H9 (cell line): ENCODE measurements around the gene CBX3. TPM values are rescaled to one million over a fixed set of nuclear protein-coding genes. Genes with fewer than 3 reads are reported as not detected.
A peak's percentile ranks its signal among the peaks of the same experiment; 100 is the strongest.
"Not testable (repeated sequence)": the region's sequence is repeated elsewhere in the genome, so short reads cannot be mapped to it uniquely, and the experiment has no call there.

Source experiments
- DNase-seq: peaks from one replicate; pipeline ENCODE4 v3.0.0-alpha.2; 2017
- H2AFZ ChIP-seq: one replicate; pipeline ENCODE4 v1.6.1; 2013; ENCODE audit warnings: mild to moderate bottlenecking, low read length, control low read depth, moderate library complexity
- H2AK5ac ChIP-seq: 2 replicates; pipeline ENCODE4 v1.6.1; 2013; ENCODE audit warnings: low read length, control low read depth, mixed read lengths; ENCODE audit not compliant: insufficient read length
- H2BK120ac ChIP-seq: one replicate; pipeline ENCODE4 v1.6.1; 2013; ENCODE audit warnings: low read depth, mild to moderate bottlenecking, low read length, control low read depth, inconsistent platforms; ENCODE audit not compliant: poor library complexity, severe bottlenecking
- H2BK12ac ChIP-seq: 2 replicates; pipeline ENCODE4 v1.6.1; 2013; ENCODE audit warnings: low read length, control low read depth, mixed read lengths, low read depth; ENCODE audit not compliant: insufficient read length
- H2BK15ac ChIP-seq: 2 replicates; pipeline ENCODE4 v1.6.1; 2013; ENCODE audit warnings: low read depth, low read length, control low read depth
- H2BK20ac ChIP-seq: one replicate; pipeline ENCODE4 v1.6.1; 2013; ENCODE audit warnings: low read depth, mild to moderate bottlenecking, low read length, control low read depth, inconsistent platforms; ENCODE audit not compliant: poor library complexity, severe bottlenecking
- H2BK5ac ChIP-seq: 2 replicates; pipeline ENCODE4 v1.6.1; 2013; ENCODE audit warnings: low read length, control low read depth, mixed read lengths; ENCODE audit not compliant: insufficient read length
- H3K14ac ChIP-seq: 2 replicates; pipeline ENCODE4 v1.6.1; 2013; ENCODE audit warnings: low read length, control low read depth; ENCODE audit not compliant: insufficient read depth
- H3K18ac ChIP-seq: 2 replicates; pipeline ENCODE4 v1.6.1; 2013; ENCODE audit warnings: low read depth, mild to moderate bottlenecking, mixed read lengths, low read length, control low read depth; ENCODE audit not compliant: insufficient read length
- H3K23ac ChIP-seq: 2 replicates; pipeline ENCODE4 v1.6.1; 2013; ENCODE audit warnings: low read length, control low read depth, mixed read lengths, low read depth; ENCODE audit not compliant: insufficient read length
- H3K23me2 ChIP-seq: 2 replicates; pipeline ENCODE4 v1.6.1; 2013; ENCODE audit warnings: low read depth, mild to moderate bottlenecking, mixed read lengths, low read length, control low read depth; ENCODE audit not compliant: insufficient read length, poor library complexity, severe bottlenecking
- H3K27ac ChIP-seq: 2 replicates; pipeline ENCODE4 v1.5.1; 2013; ENCODE audit warnings: low read length, control low read depth, mixed read lengths, low read depth; ENCODE audit not compliant: insufficient read length
- H3K27me3 ChIP-seq: 2 replicates; pipeline ENCODE4 v1.6.1; 2013; ENCODE audit warnings: low read length, control low read depth, inconsistent platforms; ENCODE audit not compliant: insufficient read depth
- H3K4ac ChIP-seq: 2 replicates; pipeline ENCODE4 v1.6.1; 2013; ENCODE audit warnings: low read depth, mild to moderate bottlenecking, control low read depth, inconsistent platforms, low read length, moderate library complexity
- H3K4me1 ChIP-seq: 2 replicates; pipeline ENCODE4 v1.6.1; 2013; ENCODE audit warnings: low read length, control low read depth, inconsistent platforms; ENCODE audit not compliant: insufficient read depth
- H3K4me2 ChIP-seq: 2 replicates; pipeline ENCODE4 v1.6.1; 2013; ENCODE audit warnings: low read length, control low read depth, mixed read lengths; ENCODE audit not compliant: insufficient read length, insufficient read depth
- H3K56ac ChIP-seq: 2 replicates; pipeline ENCODE4 v1.6.1; 2013; ENCODE audit warnings: low read depth, mild to moderate bottlenecking, mixed read lengths, low read length, control low read depth; ENCODE audit not compliant: insufficient read length
- H3K79me1 ChIP-seq: 2 replicates; pipeline ENCODE4 v1.6.1; 2013; ENCODE audit warnings: low read depth, mild to moderate bottlenecking, moderate library complexity, low read length, control low read depth, inconsistent platforms; ENCODE audit not compliant: insufficient read depth, poor library complexity, severe bottlenecking
- H3K79me2 ChIP-seq: 2 replicates; pipeline ENCODE4 v1.6.1; 2013; ENCODE audit warnings: low read length, control low read depth, inconsistent platforms; ENCODE audit not compliant: insufficient read depth
- H3K9ac ChIP-seq: 2 replicates; pipeline ENCODE4 v1.6.1; 2013; ENCODE audit warnings: low read length, control low read depth, mixed read lengths; ENCODE audit not compliant: insufficient read length; ENCODE audit errors: extremely low read depth
- H3K9me3 ChIP-seq: one replicate; pipeline ENCODE4 v1.6.1; 2013; ENCODE audit warnings: low read depth, low read length, inconsistent platforms; ENCODE audit not compliant: control insufficient read depth
- H3T11ph ChIP-seq: one replicate; pipeline ENCODE4 v1.6.1; 2013; ENCODE audit warnings: mild to moderate bottlenecking, low read length, control low read depth, inconsistent platforms
- H4K20me1 ChIP-seq: one replicate; pipeline ENCODE4 v1.6.1; 2013; ENCODE audit not compliant: control insufficient read depth, insufficient read length, insufficient read depth
- H4K5ac ChIP-seq: 2 replicates; pipeline ENCODE4 v1.6.1; 2013; ENCODE audit warnings: low read depth, mild to moderate bottlenecking, mixed read lengths, low read length, control low read depth; ENCODE audit not compliant: insufficient read length
- H4K8ac ChIP-seq: replicated peaks from 2 replicates; pipeline ENCODE4 v1.6.1; 2013; ENCODE audit warnings: low read length, control low read depth, mixed read lengths, low read depth; ENCODE audit not compliant: insufficient read length
- H4K91ac ChIP-seq: 2 replicates; pipeline ENCODE4 v1.6.1; 2013; ENCODE audit warnings: low read depth, mild to moderate bottlenecking, moderate library complexity, mixed read lengths, low read length, control low read depth; ENCODE audit not compliant: insufficient read length
- H3K27ac Mint-ChIP-seq, 3 experiments: 2 replicates in 2 of 3; 3 replicates in 1 of 3; pipeline ENCODE4 v1.8.0; 2020 to 2021; ENCODE audit warnings: mixed read lengths in 3 of 3, mild to moderate bottlenecking in 1 of 3, moderate library complexity in 1 of 3
- H3K27me3 Mint-ChIP-seq: 2 replicates; pipeline ENCODE4 v1.8.0; 2021; ENCODE audit warnings: low read depth, mild to moderate bottlenecking, moderate library complexity, mixed read lengths
- H3K36me3 Mint-ChIP-seq, 3 experiments: 2 replicates in 2 of 3; 3 replicates in 1 of 3; pipeline ENCODE4 v1.8.0; 2020 to 2021; ENCODE audit warnings: low read depth in 3 of 3, mixed read lengths in 3 of 3; ENCODE audit not compliant: insufficient read depth in 1 of 3
- H3K4me1 Mint-ChIP-seq, 2 experiments: 2 replicates each; pipeline ENCODE4 v1.8.0; 2020; ENCODE audit warnings: mixed read lengths in 2 of 2
- H3K4me3 Mint-ChIP-seq, 2 experiments: 2 replicates in 1 of 2; 3 replicates in 1 of 2; pipeline ENCODE4 v1.8.0; 2020 to 2021; ENCODE audit warnings: mild to moderate bottlenecking in 2 of 2, mixed read lengths in 2 of 2, moderate library complexity in 1 of 2
- H3K9me3 Mint-ChIP-seq, 2 experiments: 2 replicates in 1 of 2; 3 replicates in 1 of 2; pipeline ENCODE4 v1.8.0; 2020; ENCODE audit warnings: mild to moderate bottlenecking in 2 of 2, mixed read lengths in 2 of 2, moderate library complexity in 1 of 2
- WGBS: extraction: QIAGEN DNeasy Blood & Tissue Kit; methylation state at CpG from one replicate; pipeline ENCODE4 v1.1.7; 2013; ENCODE audit warnings: missing lambda C conversion rate, low lambda C conversion rate, mixed read lengths; ENCODE audit not compliant: insufficient read length; ENCODE audit errors: extremely low coverage; 5-methylcytosine and 5-hydroxymethylcytosine counted together
- total RNA-seq: library from RNA; stranded (reverse); gene quantifications from 2 replicates; pipeline ENCODE4 v1.2.1, GENCODE V29; 2021
- TF ChIP-seq, protein P1 (sequence below): fragments of 200-600 bp; sonication (generic); conservative IDR thresholded peaks from 3 replicates; pipeline ENCODE4 v1.8.0; 2021; ENCODE audit warnings: antibody characterized with exemption, mild to moderate bottlenecking

The CBX3 gene
- total RNA-seq, 1 experiment from 2014 or later = 288 TPM

DNA sequence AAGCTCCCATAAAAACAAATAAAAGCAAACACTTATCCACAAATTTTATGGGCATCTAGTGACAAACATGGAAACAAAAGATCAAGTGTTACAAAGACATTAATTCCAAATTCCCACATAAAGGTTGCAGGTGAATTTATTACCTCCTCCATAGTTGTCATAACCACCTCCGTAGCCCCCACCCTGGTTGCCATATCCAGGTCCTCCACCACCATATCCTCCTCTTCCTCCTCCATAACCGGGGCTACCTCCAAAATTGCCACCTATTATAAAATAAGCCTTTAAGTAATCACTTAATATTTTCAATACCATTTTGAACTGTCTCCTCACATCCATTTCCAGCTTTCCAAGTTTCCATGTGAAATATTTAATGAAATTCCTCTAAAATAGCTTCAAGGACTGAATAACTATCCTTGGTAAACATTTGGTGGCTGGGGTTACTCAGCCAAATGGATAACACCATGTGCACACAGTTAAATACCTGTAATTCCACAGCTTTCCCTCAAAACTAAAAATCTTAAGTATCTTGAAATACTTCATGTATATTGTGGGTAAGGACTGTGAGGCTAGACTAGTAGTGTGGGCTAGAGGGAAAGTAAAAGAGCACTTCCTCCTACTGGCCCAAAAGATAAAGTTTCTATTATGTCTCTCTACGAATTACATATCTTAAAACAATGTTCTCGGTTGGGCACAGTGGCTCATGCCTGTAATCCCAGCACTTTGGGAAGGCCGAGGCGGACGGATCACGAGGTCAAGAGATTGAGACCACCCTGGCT lies 7.9 kb upstream of the CBX3 start:
- Histone ChIP-seq H4K5ac (no peak overlapping the region), H3K14ac (no peak overlapping the region), H3K27ac (no peak overlapping the region), H3K27me3 (no peaks in the 10 kb centered on the region), H3T11ph (no peak overlapping the region), H3K18ac (no peak overlapping the region), H3K23me2 (no peaks in the 10 kb centered on the region), H3K4me1 (peaks cover 2% of the 10 kb centered on the region), H4K8ac (no peak overlapping the region), H4K20me1 (no peaks in the 10 kb centered on the region), H2BK120ac (no peak overlapping the region), H3K23ac (no peak overlapping the region), H3K79me1 (peaks cover 3% of the 10 kb centered on the region), H3K9me3 (no peaks in the 10 kb centered on the region), H2BK12ac (no peak overlapping the region), H3K4ac (no peak overlapping the region), H3K56ac (no peak overlapping the region), H2BK20ac (no peak overlapping the region), H2AFZ (no peak overlapping the region), H2AK5ac (no peak overlapping the region), H2BK5ac (no peak overlapping the region), H3K4me2 (no peak overlapping the region), H3K79me2 (peaks cover 28% of the 10 kb centered on the region), H3K9ac (no peak overlapping the region), H2BK15ac (no peak overlapping the region), H4K91ac (no peak overlapping the region)
- TF ChIP-seq, protein P1, sequence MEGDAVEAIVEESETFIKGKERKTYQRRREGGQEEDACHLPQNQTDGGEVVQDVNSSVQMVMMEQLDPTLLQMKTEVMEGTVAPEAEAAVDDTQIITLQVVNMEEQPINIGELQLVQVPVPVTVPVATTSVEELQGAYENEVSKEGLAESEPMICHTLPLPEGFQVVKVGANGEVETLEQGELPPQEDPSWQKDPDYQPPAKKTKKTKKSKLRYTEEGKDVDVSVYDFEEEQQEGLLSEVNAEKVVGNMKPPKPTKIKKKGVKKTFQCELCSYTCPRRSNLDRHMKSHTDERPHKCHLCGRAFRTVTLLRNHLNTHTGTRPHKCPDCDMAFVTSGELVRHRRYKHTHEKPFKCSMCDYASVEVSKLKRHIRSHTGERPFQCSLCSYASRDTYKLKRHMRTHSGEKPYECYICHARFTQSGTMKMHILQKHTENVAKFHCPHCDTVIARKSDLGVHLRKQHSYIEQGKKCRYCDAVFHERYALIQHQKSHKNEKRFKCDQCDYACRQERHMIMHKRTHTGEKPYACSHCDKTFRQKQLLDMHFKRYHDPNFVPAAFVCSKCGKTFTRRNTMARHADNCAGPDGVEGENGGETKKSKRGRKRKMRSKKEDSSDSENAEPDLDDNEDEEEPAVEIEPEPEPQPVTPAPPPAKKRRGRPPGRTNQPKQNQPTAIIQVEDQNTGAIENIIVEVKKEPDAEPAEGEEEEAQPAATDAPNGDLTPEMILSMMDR = no peak
- Mint-ChIP-seq H3K4me1 (peaks cover 34 to 55% of the 10 kb centered on the region in 2 experiments), H3K27me3 (no peaks in the 10 kb centered on the region; the same call in 1 of the 2 replicates), H3K9me3 (0 out of 5 replicates have a peak, but pooled peaks cover 0 to 2% of the 10 kb centered on the region in 2 experiments), H3K36me3 (peaks cover 86 to 98% (median 95%) of the 10 kb centered on the region in 3 experiments), H3K27ac (peak overlapping the region; percentile 79 to 92 (median 81); a peak in 4 of 7 replicates), H3K4me3 (peak overlapping the region; percentile 27 to 65)
- WGBS = no CpG with 5 or more reads among the region's 8 CpGs
- no peak for DNase-seq

DNA sequence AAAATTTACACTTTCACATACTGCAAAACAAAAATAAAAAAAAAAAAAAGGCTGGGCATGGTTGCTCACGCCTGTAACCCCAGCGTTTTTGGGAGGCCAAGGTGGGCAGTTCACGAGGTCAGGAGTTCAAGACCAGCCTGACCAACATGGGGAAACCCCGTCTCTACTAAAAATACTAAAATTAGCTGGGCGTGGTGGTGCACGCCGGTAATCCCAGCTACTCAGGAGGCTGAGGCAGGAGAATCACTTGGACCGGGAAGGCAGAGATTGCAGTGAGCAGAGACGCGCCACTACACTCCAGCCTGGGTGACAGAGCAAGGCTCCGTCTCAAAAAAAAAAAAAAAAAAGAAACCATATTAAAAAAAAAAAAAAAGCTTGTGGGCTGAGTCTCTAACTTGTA lies 6.8 kb upstream of the CBX3 start:
- Mint-ChIP-seq H3K4me1 (peaks cover 32 to 55% of the 10 kb centered on the region in 2 experiments), H3K36me3 (peaks cover 92 to 98% (median 98%) of the 10 kb centered on the region in 3 experiments), H3K9me3 (peaks cover 8 to 13% of the 10 kb centered on the region in 2 experiments), H3K4me3 (peak overlapping the region; percentile 10 to 65; a peak in 3 of 5 replicates), H3K27ac (peak overlapping the region in 2 of 3 experiments; percentile 72 to 92; a peak in 3 of 7 replicates)
- WGBS = no CpG with 5 or more reads among the region's 11 CpGs
- not testable (repeated sequence) for H2BK15ac ChIP-seq, H3K27me3 Mint-ChIP-seq, H3K9ac ChIP-seq, H3K4me1 ChIP-seq, H4K5ac ChIP-seq, H4K8ac ChIP-seq, H3K18ac ChIP-seq, H4K91ac ChIP-seq, H2AK5ac ChIP-seq, H3T11ph ChIP-seq, H3K4ac ChIP-seq, H2BK12ac ChIP-seq, H4K20me1 ChIP-seq, H3K23me2 ChIP-seq, H3K79me1 ChIP-seq, H3K14ac ChIP-seq, H3K23ac ChIP-seq, H3K27me3 ChIP-seq, H3K9me3 ChIP-seq, DNase-seq, H2BK120ac ChIP-seq, H2BK20ac ChIP-seq, H3K27ac ChIP-seq, H2BK5ac ChIP-seq, H3K56ac ChIP-seq, H3K4me2 ChIP-seq, H2AFZ ChIP-seq
- peaks cover 39% of the 10 kb centered on the region for H3K79me2 ChIP-seq
